ENCODE data around the gene CLK2. TPM values are rescaled to one million over a fixed set of nuclear protein-coding genes. Genes with fewer than 3 reads are reported as not detected.
A peak's percentile ranks its signal among the peaks of the same experiment; 100 is the strongest.

The CLK2 gene
- total and polyA plus RNA-seq, 2 of the 13 experiments (the other 11 are each of a cell fraction or from before 2014, with no cell fraction given), result 20.1 to 73.5 TPM

DNA sequence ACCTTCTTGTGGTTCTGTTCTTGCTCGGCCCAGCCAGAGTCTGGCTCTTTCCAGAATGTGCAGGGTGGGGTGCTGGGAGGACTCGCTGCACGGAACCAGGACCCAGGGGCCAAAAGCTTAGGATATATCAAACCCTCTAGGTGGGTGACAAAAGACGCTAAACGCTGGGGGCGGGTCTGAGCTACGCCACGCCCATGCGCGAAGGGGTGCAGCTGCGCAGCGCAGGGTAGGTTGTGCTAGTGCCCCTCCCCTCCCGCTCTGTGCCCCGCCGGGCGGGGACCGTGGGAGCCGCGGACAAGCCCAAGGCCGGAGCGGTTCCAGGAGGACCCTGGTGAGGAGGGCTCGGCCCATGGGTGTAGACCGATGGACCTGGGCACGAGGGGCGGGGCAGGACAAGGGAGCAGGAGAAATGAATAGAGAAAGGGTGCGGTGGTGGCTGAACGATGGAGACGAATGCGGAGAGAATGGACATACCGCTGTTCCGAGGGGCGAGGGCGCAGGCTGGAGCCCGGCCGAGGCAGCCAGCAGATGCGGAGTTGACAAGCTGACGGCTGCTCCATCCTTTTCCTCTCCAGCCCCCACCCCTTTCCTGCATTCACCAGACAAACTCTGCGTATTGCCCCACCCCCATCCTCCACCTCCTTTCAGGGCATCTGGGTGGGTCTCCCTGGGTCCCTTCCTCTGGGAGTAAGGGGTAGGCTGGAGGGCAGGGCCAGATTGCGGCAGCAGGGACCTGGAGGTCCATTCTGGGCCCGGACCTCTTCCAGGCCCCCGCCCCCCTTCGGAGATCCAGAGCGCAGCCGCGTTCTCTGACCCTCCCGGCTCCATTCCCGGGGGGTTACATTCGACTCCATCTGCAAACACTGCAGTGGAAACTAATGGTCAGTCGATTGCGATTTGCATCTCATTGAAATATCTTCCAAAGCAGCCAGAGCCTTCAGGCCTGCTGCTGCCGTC lies 47.6 kb upstream of the CLK2 start, which contains the start of gene RUSC1:
Gene RUSC1 (plus strand): TSS at position 234 of the 957 bp plus-strand sequence. CDS start 880 bp downstream, outside the sequence.
- ChIA-PET POLR2A (interaction anchor here (0.7 to 4.3 kb wide), 5 partner anchors 13 to 70 kb away, joined by 3 to 38 read pairs (median 4); partner anchors contain the start of genes CLK2 and FDPS), CTCF (ENCODE audit: low intra/inter-chr PET ratio, low total read pairs) (no interaction called here)
- Histone ChIP-seq H3K27me3 (ENCODE audit: control insufficient read depth in 1 of 2, insufficient read depth in 2 of 2, low read length in 2 of 2) (no peaks in the 10 kb centered on the region; a peak in 1 of 5 replicates), H3K4me2 (ENCODE audit: low read depth, low read length) (peak within 1 kb of the TSS; percentile 80; the same call in 1 of the 2 replicates), H3K27ac (ENCODE audit: extremely low read length, insufficient read depth, low read length) (no peak within 1 kb of the TSS), H3K4me1 (ENCODE audit: insufficient read depth, low read length) (peaks cover 34% of the 10 kb centered on the region), H3K4me3 (replicated peaks in 1 of 3; ENCODE audit: insufficient read depth in 1 of 3, low read depth in 2 of 3, low read length in 3 of 3) (no peak within 1 kb of the TSS), H2AFZ (ENCODE audit: low read length) (no peak within 1 kb of the TSS), H3K79me2 (ENCODE audit: insufficient read depth, low read length) (peaks cover 5% of the 10 kb centered on the region), H3K9ac (ENCODE audit: insufficient read depth, low read depth, low read length) (no peak within 1 kb of the TSS), H3K9me3 (ENCODE audit: low read length) (no peaks in the 10 kb centered on the region), H4K20me1 (ENCODE audit: insufficient read depth, low read length) (peaks cover 6% of the 10 kb centered on the region), H3K36me3 (replicated peaks in 1 of 2; ENCODE audit: control insufficient read depth in 1 of 2, insufficient read depth in 2 of 2, low read length in 2 of 2) (peaks cover 6 to 28% of the 10 kb centered on the region in 2 experiments; a peak in 4 of 5 replicates)
- no peak for FAIRE-seq
- no peak for ATAC-seq
- in situ Hi-C loops (cut with HindIII; ENCODE audit: extremely low pct_ligation_motif_present, low pct_unique_long_range_greater_than_20kb), result no loop called here
- intact Hi-C loops (cut with micrococcal nuclease; ENCODE audit: unreplicated experiment), result loop anchor here (5.0 kb wide), 3 partner anchors 44 to 271 kb away; partner anchors contain the start of genes HCN3, MTX1 and THBS3
- WGBS (ENCODE audit: low lambda C conversion rate), result 95% methylated on average over 47 of the region's 51 CpGs
- BruUV-seq (replicated peaks), result no TSS peak
- no peak for DNase-seq (ENCODE audit: low spot score)
- TF ChIP-seq SOX13 (IDR thresholded peaks at IDR 0.05), result 0 out of 2 replicates have a peak, but pooled peaks have one; percentile 7
- TF ChIP-seq SOX13 (CRISPR knock-in tag; conservative IDR thresholded peaks at IDR 0.05 in 1 of 2, IDR thresholded peaks at IDR 0.05 in 1 of 2), result no peak
- TF ChIP-seq, protein P1, sequence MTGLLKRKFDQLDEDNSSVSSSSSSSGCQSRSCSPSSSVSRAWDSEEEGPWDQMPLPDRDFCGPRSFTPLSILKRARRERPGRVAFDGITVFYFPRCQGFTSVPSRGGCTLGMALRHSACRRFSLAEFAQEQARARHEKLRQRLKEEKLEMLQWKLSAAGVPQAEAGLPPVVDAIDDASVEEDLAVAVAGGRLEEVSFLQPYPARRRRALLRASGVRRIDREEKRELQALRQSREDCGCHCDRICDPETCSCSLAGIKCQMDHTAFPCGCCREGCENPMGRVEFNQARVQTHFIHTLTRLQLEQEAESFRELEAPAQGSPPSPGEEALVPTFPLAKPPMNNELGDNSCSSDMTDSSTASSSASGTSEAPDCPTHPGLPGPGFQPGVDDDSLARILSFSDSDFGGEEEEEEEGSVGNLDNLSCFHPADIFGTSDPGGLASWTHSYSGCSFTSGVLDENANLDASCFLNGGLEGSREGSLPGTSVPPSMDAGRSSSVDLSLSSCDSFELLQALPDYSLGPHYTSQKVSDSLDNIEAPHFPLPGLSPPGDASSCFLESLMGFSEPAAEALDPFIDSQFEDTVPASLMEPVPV (CRISPR knock-in tag; IDR thresholded peaks at IDR 0.05), result 0 out of 2 replicates have a peak, but pooled peaks have one; percentile 25
- peak; percentile 43; the same call in 1 of the 2 replicates for TF ChIP-seq ATF7-NPFF (CRISPR knock-in tag; IDR thresholded peaks at IDR 0.05; ENCODE audit: low read depth)
- TF ChIP-seq, protein P2, sequence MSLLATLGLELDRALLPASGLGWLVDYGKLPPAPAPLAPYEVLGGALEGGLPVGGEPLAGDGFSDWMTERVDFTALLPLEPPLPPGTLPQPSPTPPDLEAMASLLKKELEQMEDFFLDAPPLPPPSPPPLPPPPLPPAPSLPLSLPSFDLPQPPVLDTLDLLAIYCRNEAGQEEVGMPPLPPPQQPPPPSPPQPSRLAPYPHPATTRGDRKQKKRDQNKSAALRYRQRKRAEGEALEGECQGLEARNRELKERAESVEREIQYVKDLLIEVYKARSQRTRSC (CRISPR knock-in tag; IDR thresholded peaks at IDR 0.05; ENCODE audit: low read depth), result no peak
- TF ChIP-seq AGO2 (optimal IDR thresholded peaks at IDR 0.05; ENCODE audit: low read depth, low read length), result peak; percentile 96
- TF ChIP-seq ZFX (CRISPR knock-in tag; IDR thresholded peaks at IDR 0.05; ENCODE audit: low read depth), result 0 out of 2 replicates have a peak, but pooled peaks have one; percentile 16
- peak; percentile 82 for TF ChIP-seq RBFOX2 (IDR thresholded peaks at IDR 0.05; ENCODE audit: low read depth, low read length)
- peak; percentile 37 for TF ChIP-seq KDM2A (CRISPR knock-in tag; IDR thresholded peaks at IDR 0.05; ENCODE audit: borderline replicate concordance, low read depth)
- TF ChIP-seq, protein P3, sequence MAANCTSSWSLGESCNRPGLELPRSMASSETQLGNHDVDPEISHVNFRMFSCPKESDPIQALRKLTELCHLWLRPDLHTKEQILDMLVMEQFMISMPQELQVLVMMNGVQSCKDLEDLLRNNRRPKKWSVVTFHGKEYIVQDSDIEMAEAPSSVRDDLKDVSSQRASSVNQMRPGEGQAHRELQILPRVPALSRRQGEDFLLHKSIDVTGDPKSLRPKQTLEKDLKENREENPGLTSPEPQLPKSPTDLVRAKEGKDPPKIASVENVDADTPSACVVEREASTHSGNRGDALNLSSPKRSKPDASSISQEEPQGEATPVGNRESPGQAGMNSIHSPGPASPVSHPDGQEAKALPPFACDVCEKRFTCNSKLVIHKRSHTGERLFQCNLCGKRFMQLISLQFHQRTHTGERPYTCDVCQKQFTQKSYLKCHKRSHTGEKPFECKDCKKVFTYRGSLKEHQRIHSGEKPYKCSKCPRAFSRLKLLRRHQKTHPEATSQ (CRISPR knock-in tag; IDR thresholded peaks at IDR 0.05; ENCODE audit: borderline replicate concordance), result peak; percentile 76; the same call in 1 of the 2 replicates
- TF ChIP-seq, protein P4, sequence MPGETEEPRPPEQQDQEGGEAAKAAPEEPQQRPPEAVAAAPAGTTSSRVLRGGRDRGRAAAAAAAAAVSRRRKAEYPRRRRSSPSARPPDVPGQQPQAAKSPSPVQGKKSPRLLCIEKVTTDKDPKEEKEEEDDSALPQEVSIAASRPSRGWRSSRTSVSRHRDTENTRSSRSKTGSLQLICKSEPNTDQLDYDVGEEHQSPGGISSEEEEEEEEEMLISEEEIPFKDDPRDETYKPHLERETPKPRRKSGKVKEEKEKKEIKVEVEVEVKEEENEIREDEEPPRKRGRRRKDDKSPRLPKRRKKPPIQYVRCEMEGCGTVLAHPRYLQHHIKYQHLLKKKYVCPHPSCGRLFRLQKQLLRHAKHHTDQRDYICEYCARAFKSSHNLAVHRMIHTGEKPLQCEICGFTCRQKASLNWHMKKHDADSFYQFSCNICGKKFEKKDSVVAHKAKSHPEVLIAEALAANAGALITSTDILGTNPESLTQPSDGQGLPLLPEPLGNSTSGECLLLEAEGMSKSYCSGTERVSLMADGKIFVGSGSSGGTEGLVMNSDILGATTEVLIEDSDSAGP (CRISPR knock-in tag; IDR thresholded peaks at IDR 0.05; ENCODE audit: borderline replicate concordance), result peak; percentile 37; the same call in 1 of the 2 replicates
- TF ChIP-seq EEA1 (CRISPR knock-in tag; IDR thresholded peaks at IDR 0.05; ENCODE audit: borderline replicate concordance), result no peak
- peak; percentile 76; the same call in 1 of the 2 replicates for TF ChIP-seq TOPORS (CRISPR knock-in tag; IDR thresholded peaks at IDR 0.05)
- TF ChIP-seq ZNF670 (CRISPR knock-in tag; IDR thresholded peaks at IDR 0.05; ENCODE audit: borderline replicate concordance), result no peak
- TF ChIP-seq AGO1 (IDR thresholded peaks at IDR 0.05; ENCODE audit: low read depth, low read length, poor library complexity, severe bottlenecking), result peak; percentile 97
- TF ChIP-seq HNRNPH1 (optimal IDR thresholded peaks at IDR 0.05; ENCODE audit: low read depth, low read length), result peak; percentile 43

All from HepG2 (cell line).